Fibroblast of villous mesenchyme (primary cell): ENCODE measurements around the gene ATP9A. TPM values are rescaled to one million over a fixed set of nuclear protein-coding genes. Genes with fewer than 3 reads are reported as not detected.
"Not testable (repeated sequence)": the region's sequence is repeated elsewhere in the genome, so short reads cannot be mapped to it uniquely, and the experiment has no call there.

Experiments
- DNase-seq: peaks from one replicate; pipeline ENCODE4 v3.0.0-alpha.2; 2010; ENCODE audit warnings: low read depth
- H3K4me3 ChIP-seq: 2 replicates; pipeline ENCODE4 v1.5.1; 2011; ENCODE audit warnings: low read depth, mild to moderate bottlenecking, low read length
- CTCF ChIP-seq: IDR thresholded peaks from 2 replicates; pipeline ENCODE4 v1.5.1; 2012; ENCODE audit warnings: low read depth, mild to moderate bottlenecking, low read length; ENCODE audit not compliant: insufficient read depth
- total RNA-seq: library from RNA; depleted of rRNA; stranded (reverse); fragments of >200 nt; gene quantifications from 2 replicates; pipeline ENCODE4 v1.2.3, GENCODE V29; 2012

The ATP9A gene
- total RNA-seq, 1 donor = 6.9 TPM

- DNase-seq = no peak
- TF ChIP-seq CTCF = no peak
Observed at GRCh38 chr20:51727872-51728271, 40.3 kb downstream of the ATP9A start.

GRCh38 chr20:51725584-51726176 is 42.5 kb downstream of the ATP9A start:
- no peak for DNase-seq
- H3K4me3 ChIP-seq = no peak overlapping the region
- TF ChIP-seq CTCF = no peak

More at GRCh38 chr20:51727872-51728271, 40.3 kb downstream of the ATP9A start:
- no peak overlapping the region for H3K4me3 ChIP-seq

- not testable (repeated sequence) for DNase-seq
Observed at GRCh38 chr20:51723026-51723425, 45.2 kb downstream of the ATP9A start.

GRCh38 chr20:51722246-51722645 is 45.9 kb downstream of the ATP9A start:
- not testable (repeated sequence) for DNase-seq, H3K4me3 ChIP-seq

More at GRCh38 chr20:51723026-51723425, 45.2 kb downstream of the ATP9A start:
- not testable (repeated sequence) for H3K4me3 ChIP-seq

- DNase-seq = no peak
- TF ChIP-seq CTCF = no peak
- no peak overlapping the region for H3K4me3 ChIP-seq
Observed at GRCh38 chr20:51720854-51721253, 47.3 kb downstream of the ATP9A start.

- no peak for TF ChIP-seq CTCF
- no peak for DNase-seq
Observed at GRCh38 chr20:51720384-51720783, 47.8 kb downstream of the ATP9A start.

GRCh38 chr20:51715856-51716185 is 52.4 kb downstream of the ATP9A start:
- no peak for TF ChIP-seq CTCF
- no peak for DNase-seq
- H3K4me3 ChIP-seq = no peak overlapping the region

More at GRCh38 chr20:51720384-51720783, 47.8 kb downstream of the ATP9A start:
- no peak overlapping the region for H3K4me3 ChIP-seq

- no peak for DNase-seq
- no peak overlapping the region for H3K4me3 ChIP-seq
- TF ChIP-seq CTCF = no peak
Observed at GRCh38 chr20:51715163-51715855, 52.9 kb downstream of the ATP9A start.
